A549 treated with Hydrocortisone at 1 μM for 4 hours (cell line): ENCODE data around the gene PTH2R. TPM values are rescaled to one million over a fixed set of nuclear protein-coding genes. Genes with fewer than 3 reads are reported as not detected.

ENCODE experiments used
- total RNA-seq: library from RNA; stranded (reverse); fragments of 200-300 nt; extraction: Qiagen RNA extraction; gene quantifications from 5 replicates; pipeline ENCODE4 v1.2.3, GENCODE V29; 2022

The PTH2R gene, protein sequence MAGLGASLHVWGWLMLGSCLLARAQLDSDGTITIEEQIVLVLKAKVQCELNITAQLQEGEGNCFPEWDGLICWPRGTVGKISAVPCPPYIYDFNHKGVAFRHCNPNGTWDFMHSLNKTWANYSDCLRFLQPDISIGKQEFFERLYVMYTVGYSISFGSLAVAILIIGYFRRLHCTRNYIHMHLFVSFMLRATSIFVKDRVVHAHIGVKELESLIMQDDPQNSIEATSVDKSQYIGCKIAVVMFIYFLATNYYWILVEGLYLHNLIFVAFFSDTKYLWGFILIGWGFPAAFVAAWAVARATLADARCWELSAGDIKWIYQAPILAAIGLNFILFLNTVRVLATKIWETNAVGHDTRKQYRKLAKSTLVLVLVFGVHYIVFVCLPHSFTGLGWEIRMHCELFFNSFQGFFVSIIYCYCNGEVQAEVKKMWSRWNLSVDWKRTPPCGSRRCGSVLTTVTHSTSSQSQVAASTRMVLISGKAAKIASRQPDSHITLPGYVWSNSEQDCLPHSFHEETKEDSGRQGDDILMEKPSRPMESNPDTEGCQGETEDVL
- total RNA-seq, result not detected in 5 replicates

DNA sequence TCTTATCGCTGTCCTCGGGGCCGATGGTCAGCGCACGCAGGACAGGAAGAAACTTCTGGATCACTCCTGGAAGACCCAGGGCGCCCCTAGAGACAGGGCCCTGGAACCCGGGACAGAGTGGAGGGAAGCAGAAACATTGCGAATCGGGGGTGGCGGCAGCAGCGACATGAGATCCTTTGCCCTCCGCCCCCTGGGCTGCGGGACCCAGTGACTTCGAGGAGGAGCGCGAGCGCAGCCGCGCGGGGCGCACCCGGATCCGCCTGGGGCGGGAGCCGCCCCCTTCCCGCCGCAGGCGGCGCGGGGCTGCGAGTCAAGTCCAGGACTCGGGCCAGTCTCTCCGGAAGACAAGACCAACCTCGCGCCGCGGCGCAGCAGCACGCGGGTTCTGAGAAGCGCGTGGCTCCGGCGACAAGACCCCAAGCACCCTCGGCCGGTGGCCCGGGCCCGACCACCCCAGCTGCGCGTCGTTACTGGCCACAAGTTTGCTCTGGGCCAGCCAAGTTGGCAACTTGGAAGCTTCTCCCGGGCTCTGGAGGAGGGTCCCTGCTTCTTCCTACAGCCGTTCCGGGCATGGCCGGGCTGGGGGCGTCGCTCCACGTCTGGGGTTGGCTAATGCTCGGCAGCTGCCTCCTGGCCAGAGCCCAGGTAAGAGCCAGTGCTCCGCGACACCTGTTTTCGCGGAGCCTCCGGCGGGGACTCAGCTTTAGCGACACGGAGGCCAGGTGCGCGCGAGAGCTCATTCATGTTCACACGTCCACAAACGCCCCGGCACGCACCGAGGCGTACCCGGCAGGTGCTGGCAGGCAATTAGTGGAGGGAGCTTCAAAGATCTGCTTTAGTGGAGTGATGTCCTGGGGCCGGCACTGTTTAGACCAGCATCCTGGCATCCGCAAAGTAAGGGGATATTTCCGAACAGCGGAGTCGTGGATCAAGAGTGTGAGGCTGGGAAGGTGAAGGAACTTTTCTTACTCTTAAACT lies at the start of gene PTH2R:
TSS of gene PTH2R (plus strand) at position 319 of the 978 bp plus-strand sequence. CDS start at position 571, 252 bp downstream.

Other genes with a start within 250 kb of the PTH2R start
- not detected in 5 replicates for gene CRYGA, start 243.2 kb upstream of the PTH2R start, total RNA-seq
- not detected in 5 replicates for gene C2orf80, start 216.8 kb upstream of the PTH2R start, total RNA-seq
- 73.0 to 94.9 TPM (median 81.4 TPM) in 5 replicates for gene IDH1, start 151.7 kb upstream of the PTH2R start, total RNA-seq
- gene PIKFYVE, start 140.5 kb upstream of the PTH2R start, total RNA-seq, result 4.2 to 8.0 TPM (median 6.3 TPM) in 5 replicates